BLaER1 treated with 17β-estradiol and CSF1 and Interleukin-3, amounts not matched to agents 10 nM and 100 nM (cell line): ENCODE data around the gene LPP.
A peak's percentile ranks its signal among the peaks of the same experiment; 100 is the strongest.
"Not testable (repeated sequence)": the region's sequence is repeated elsewhere in the genome, so short reads cannot be mapped to it uniquely, and the experiment has no call there.

ENCODE experiments used
- H3K27ac ChIP-seq, 11 experiments: shearing (Covaris generic); formaldehyde crosslinking; 2 replicates each; pipeline ENCODE4 v1.8.1; 2022
- H3K27me3 ChIP-seq, 11 experiments: shearing (Covaris generic); formaldehyde crosslinking; 2 replicates each; pipeline ENCODE4 v1.8.1; 2022
- H3K36me3 ChIP-seq, 11 experiments: shearing (Covaris generic); formaldehyde crosslinking; 2 replicates each; pipeline ENCODE4 v1.8.1; 2022
- H3K4me1 ChIP-seq, 10 experiments: shearing (Covaris generic); formaldehyde crosslinking; 2 replicates each; pipeline ENCODE4 v1.8.1; 2022
- H3K4me2 ChIP-seq, 11 experiments: shearing (Covaris generic); formaldehyde crosslinking; 2 replicates each; pipeline ENCODE4 v1.8.1; 2022
- H3K4me3 ChIP-seq, 10 experiments: shearing (Covaris generic); formaldehyde crosslinking; 2 replicates each; pipeline ENCODE4 v1.8.1; 2022
- H3K9ac ChIP-seq, 11 experiments: shearing (Covaris generic); formaldehyde crosslinking; 2 replicates each; pipeline ENCODE4 v1.8.1; 2022
- H3K9me3 ChIP-seq, 11 experiments: shearing (Covaris generic); formaldehyde crosslinking; replicated peaks in 1 of 11; 2 replicates each; pipeline ENCODE4 v1.8.1; 2022
- H4K20me1 ChIP-seq, 11 experiments: shearing (Covaris generic); formaldehyde crosslinking; 2 replicates each; pipeline ENCODE4 v1.8.1; 2022
- Cebpa-rat ChIP-seq, 11 experiments: shearing (Covaris generic); IDR thresholded peaks; 2 replicates each; pipeline ENCODE4 v1.8.1; 2022

Gene LPP

DNA sequence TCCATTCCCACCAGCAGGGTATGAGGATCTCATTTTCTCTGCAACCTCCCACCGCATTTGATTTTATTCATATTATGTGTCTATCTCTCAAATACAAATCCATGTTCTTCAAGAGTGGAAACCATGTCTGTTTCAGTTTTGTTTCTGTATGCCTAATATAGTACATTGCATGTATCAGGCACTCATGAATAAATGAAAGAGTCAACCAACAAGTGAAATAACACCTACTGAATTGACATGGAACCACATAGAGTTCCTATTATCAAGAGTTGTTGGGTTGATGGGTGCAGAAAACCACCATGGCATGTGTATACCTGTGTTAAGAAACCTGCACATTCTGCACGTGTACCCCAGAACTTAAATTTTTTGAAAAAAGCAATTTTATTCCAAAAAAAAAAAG, 466.8 kb downstream of the LPP start:
- Histone ChIP-seq H3K4me2 (no peak overlapping the region), H3K27me3 (no peaks in the 10 kb centered on the region), H3K4me1 (peaks cover 0 to 15% (median 0%) of the 10 kb centered on the region in 10 experiments; a peak in 3 of 20 replicates), H3K36me3 (peaks cover 0 to 9% (median 0%) of the 10 kb centered on the region in 11 experiments; a peak in 3 of 22 replicates), H3K9me3 (peaks cover 0 to 8% (median 0%) of the 10 kb centered on the region in 11 experiments; a peak in 3 of 22 replicates), H3K4me3 (no peak overlapping the region), H3K27ac (no peak overlapping the region), H4K20me1 (no peaks in the 10 kb centered on the region), H3K9ac (no peak overlapping the region)
- no peak for TF ChIP-seq Cebpa-rat (IDR thresholded peaks at IDR 0.05)

DNA sequence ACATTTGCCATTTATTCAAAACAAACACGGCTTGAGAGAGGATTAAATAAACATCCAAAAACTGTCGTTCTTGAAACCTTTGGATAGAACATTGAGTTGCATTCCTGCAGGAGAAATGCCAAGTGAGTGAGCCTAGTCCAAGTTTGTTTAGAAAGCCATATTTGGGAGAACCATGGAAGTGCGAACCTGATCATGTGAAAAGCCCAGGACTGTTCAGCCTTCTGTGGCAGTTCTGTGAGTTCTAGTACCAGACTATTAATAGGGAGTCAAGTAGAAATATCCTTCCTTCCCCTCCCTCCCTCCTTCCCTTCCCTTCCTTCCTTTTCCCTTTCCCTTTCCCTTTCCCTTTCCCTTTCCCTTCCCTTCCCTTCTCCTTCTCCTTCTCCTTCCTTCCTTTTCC, 470.4 kb downstream of the LPP start:
- Histone ChIP-seq H3K4me2 (no peak overlapping the region), H3K36me3 (peaks cover 0 to 18% (median 0%) of the 10 kb centered on the region in 11 experiments; a peak in 7 of 22 replicates), H4K20me1 (no peaks in the 10 kb centered on the region), H3K4me3 (no peak overlapping the region), H3K4me1 (peaks cover 0 to 15% (median 0%) of the 10 kb centered on the region in 10 experiments; a peak in 3 of 20 replicates), H3K9me3 (peaks cover 0 to 22% (median 6%) of the 10 kb centered on the region in 11 experiments; a peak in 10 of 22 replicates), H3K9ac (no peak overlapping the region), H3K27ac (no peak overlapping the region), H3K27me3 (no peaks in the 10 kb centered on the region)
- no peak for TF ChIP-seq Cebpa-rat (IDR thresholded peaks at IDR 0.05)

DNA sequence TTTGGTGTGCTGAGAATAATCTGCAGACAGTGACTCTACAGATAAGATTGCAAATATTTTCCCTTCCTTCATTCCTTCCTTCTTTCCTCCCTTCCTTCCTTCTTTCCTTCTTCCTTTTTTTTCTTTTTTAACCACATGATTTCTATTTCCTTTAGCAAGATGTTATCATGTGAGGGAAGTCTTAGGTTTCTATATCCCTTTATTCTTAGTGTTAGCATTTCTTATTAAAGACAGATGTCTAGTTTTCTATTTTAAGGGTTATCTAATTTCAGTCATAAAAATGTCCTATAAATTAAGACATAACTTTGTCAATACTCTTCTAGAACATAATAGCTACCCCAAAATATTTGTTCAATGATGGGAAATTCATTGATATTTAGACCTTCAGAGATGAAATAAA, 470.9 kb downstream of the LPP start:
- no peaks in the 10 kb centered on the region for H3K27me3 ChIP-seq
- no peak overlapping the region for H3K4me3 ChIP-seq
- no peak for TF ChIP-seq Cebpa-rat (IDR thresholded peaks at IDR 0.05)
- H3K4me2 ChIP-seq: no peak overlapping the region
- no peaks in the 10 kb centered on the region for H4K20me1 ChIP-seq
- peaks cover 0 to 18% (median 0%) of the 10 kb centered on the region in 11 experiments; a peak in 8 of 22 replicates for H3K36me3 ChIP-seq
- no peak overlapping the region for H3K27ac ChIP-seq
- peaks cover 0 to 27% (median 10%) of the 10 kb centered on the region in 11 experiments; a peak in 14 of 22 replicates for H3K9me3 ChIP-seq
- H3K9ac ChIP-seq: no peak overlapping the region
- peaks cover 0 to 15% (median 0%) of the 10 kb centered on the region in 10 experiments; a peak in 3 of 20 replicates for H3K4me1 ChIP-seq

DNA sequence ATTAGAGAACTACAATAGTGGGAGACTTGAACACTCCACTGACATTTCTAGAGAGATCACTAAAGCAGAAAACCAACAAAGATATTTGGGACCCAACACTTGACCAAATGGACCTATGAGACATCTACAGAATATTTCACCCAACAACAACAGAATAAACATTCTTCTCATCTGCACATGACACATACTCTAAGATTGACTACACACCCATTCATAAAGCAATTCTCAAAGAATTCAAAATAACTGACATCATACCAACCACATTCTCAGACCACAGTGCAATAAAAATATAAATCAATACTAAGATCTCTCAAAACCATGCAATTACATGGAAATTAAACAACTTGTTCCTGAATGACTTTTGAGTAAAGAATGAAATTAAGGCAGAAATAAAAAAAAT, 473.7 kb downstream of the LPP start:
- no peak overlapping the region for H3K4me2 ChIP-seq
- no peak overlapping the region for H3K4me3 ChIP-seq
- H3K27me3 ChIP-seq: no peaks in the 10 kb centered on the region
- H3K4me1 ChIP-seq: peaks cover 0 to 23% (median 0%) of the 10 kb centered on the region in 10 experiments; a peak in 3 of 20 replicates
- TF ChIP-seq Cebpa-rat (IDR thresholded peaks at IDR 0.05): no peak
- H3K36me3 ChIP-seq: peaks cover 0 to 14% (median 0%) of the 10 kb centered on the region in 11 experiments; a peak in 7 of 22 replicates
- no peak overlapping the region for H3K27ac ChIP-seq
- H3K9me3 ChIP-seq: peaks cover 6 to 32% (median 15%) of the 10 kb centered on the region in 11 experiments; a peak in 18 of 22 replicates
- H3K9ac ChIP-seq: no peak overlapping the region
- no peaks in the 10 kb centered on the region for H4K20me1 ChIP-seq

DNA sequence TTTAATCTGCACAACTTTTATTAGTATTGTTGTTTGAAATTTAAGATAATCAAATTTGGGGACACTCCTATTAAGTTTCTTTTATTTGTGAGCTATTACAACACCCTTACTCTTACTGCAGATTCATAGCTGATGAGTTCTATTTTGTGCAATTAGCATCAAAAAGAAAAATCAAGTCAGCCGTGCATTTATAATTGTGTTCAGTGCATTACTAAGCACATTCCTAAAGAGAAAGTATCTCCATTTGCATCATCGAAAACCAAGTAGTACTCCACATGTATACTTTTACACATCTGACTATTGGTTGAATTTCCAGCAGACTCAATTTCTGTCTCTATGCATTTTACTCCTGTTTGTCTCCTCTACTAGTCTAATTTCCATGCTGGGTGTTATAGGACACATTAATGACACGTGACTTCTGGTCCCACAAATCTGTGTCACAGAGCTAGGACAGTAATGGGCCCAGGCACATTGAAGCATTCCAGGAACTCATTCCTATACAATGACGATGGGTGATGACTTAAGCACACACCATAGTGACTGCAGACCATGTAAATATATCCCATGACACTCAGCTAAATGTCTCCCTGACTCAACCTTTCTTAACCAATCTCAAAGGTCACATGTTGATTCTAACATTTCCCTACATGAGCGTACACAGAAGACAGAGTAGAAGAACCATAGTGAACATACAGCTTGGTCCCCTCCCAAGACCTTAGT, 477.5 kb downstream of the LPP start:
- no peaks in the 10 kb centered on the region for H3K27me3 ChIP-seq
- peak overlapping the region in 1 of 11 experiments; percentile 8; a peak in 2 of 22 replicates for H3K4me2 ChIP-seq
- H3K9me3 ChIP-seq: peaks cover 22 to 51% (median 37%) of the 10 kb centered on the region in 11 experiments; a peak in 21 of 22 replicates
- no peaks in the 10 kb centered on the region for H4K20me1 ChIP-seq
- H3K9ac ChIP-seq: no peak overlapping the region
- no peak overlapping the region for H3K4me3 ChIP-seq
- TF ChIP-seq Cebpa-rat (IDR thresholded peaks at IDR 0.05): no peak
- peaks cover 0 to 8% (median 0%) of the 10 kb centered on the region in 10 experiments; a peak in 1 of 20 replicates for H3K4me1 ChIP-seq
- peaks cover 0 to 46% (median 6%) of the 10 kb centered on the region in 11 experiments; a peak in 14 of 22 replicates for H3K36me3 ChIP-seq
- H3K27ac ChIP-seq: no peak overlapping the region; a peak in 1 of 22 replicates

DNA sequence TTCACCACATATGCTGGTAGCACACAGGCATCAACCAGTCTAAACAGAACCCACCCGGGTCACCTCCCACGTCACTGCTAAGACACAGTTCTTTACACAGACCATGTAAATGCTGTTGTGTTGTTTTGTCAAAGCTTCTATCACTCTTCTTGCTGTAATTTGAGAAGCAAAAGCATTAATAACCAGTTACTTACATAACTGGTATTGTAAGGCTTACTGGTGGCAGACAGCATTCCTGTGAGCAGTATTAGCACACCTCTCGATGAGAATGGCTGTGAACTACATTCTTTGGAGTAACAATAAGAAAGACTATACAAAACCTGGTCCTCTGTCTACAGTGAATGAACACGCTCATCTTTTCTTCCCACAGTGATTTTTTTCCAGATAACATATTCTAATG, 479.2 kb downstream of the LPP start:
- Histone ChIP-seq H3K27me3 (no peaks in the 10 kb centered on the region), H3K4me3 (no peak overlapping the region), H3K9me3 (peaks cover 22 to 52% (median 37%) of the 10 kb centered on the region in 11 experiments; a peak in 21 of 22 replicates), H3K4me1 (peaks cover 0 to 8% (median 0%) of the 10 kb centered on the region in 10 experiments; a peak in 1 of 20 replicates), H3K36me3 (peaks cover 0 to 35% (median 6%) of the 10 kb centered on the region in 11 experiments; a peak in 13 of 22 replicates), H3K27ac (0 out of 22 replicates have a peak overlapping the region, but pooled peaks of 1 of the 11 experiments have one; percentile 13), H4K20me1 (no peaks in the 10 kb centered on the region), H3K4me2 (no peak overlapping the region), H3K9ac (no peak overlapping the region)
- TF ChIP-seq Cebpa-rat (IDR thresholded peaks at IDR 0.05): no peak

DNA sequence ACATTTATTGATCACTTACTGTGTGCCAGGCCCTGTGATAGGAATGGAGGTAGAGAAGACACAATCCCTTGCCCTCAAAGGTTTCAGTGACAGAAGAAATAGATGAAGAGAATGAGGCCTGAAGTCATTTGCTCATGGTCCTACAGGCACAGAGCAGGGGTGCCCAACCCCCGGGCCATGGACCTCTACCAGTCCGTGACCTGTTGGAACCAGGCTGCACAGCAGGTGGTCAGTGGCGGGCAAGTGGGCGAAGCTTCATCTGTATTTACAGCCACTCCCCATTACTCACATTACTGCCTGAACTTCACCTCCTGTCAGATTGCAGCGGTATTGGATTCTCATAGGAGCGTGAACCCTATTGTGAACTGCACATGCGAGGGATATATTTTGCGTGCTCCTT, 480.3 kb downstream of the LPP start:
- H3K4me2 ChIP-seq: no peak overlapping the region
- no peaks in the 10 kb centered on the region for H4K20me1 ChIP-seq
- H3K27me3 ChIP-seq: no peaks in the 10 kb centered on the region
- peaks cover 0 to 32% (median 6%) of the 10 kb centered on the region in 11 experiments; a peak in 13 of 22 replicates for H3K36me3 ChIP-seq
- TF ChIP-seq Cebpa-rat (IDR thresholded peaks at IDR 0.05): no peak
- H3K27ac ChIP-seq: no peak overlapping the region
- peaks cover 20 to 41% (median 32%) of the 10 kb centered on the region in 11 experiments; a peak in 21 of 22 replicates for H3K9me3 ChIP-seq
- H3K9ac ChIP-seq: no peak overlapping the region
- peaks cover 0 to 8% (median 0%) of the 10 kb centered on the region in 10 experiments; a peak in 1 of 20 replicates for H3K4me1 ChIP-seq
- H3K4me3 ChIP-seq: no peak overlapping the region

DNA sequence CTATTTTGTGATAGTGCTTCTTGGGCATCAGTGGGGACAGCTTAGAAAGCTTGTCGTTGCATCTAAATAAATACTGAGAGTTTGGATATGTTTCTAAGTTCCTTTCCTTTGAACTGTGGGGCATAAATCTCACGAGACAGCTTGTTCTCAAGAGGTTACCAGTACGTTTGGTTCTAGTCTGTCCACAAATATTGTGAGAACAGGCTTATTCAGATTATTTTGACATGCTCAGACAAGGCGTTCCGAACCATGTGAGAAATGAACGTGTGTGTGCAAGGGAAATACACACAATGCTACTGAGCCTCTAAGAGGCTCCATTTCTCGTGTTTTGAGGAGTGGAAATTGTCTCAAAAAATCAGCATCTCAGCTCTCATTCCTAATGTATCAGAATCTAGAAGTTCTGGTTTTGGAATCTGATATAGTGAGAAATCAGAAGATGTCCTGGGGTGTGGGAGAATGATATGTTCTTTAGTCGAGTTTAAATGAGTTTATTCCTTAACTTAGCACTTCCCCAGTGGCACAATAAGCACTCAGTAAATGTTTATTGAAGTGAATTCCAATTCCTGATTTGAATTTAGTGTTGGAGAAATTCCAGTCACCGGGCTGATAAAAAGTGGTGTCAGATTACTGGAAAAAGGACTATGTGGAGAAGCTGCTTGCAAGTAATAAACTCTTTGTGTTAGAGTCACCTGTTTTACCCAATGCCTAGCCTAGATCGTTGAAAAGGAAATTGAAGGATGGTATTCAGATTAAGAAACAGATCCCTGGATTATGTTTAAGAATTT, 481.5 kb downstream of the LPP start:
- no peak overlapping the region for H3K4me3 ChIP-seq
- H3K9ac ChIP-seq: no peak overlapping the region
- H3K36me3 ChIP-seq: peaks cover 0 to 32% (median 6%) of the 10 kb centered on the region in 11 experiments; a peak in 12 of 22 replicates
- H3K27me3 ChIP-seq: no peaks in the 10 kb centered on the region
- H3K4me2 ChIP-seq: no peak overlapping the region
- peaks cover 15 to 30% (median 24%) of the 10 kb centered on the region in 11 experiments; a peak in 20 of 22 replicates for H3K9me3 ChIP-seq
- no peaks in the 10 kb centered on the region for H4K20me1 ChIP-seq
- no peak for TF ChIP-seq Cebpa-rat (IDR thresholded peaks at IDR 0.05)
- H3K4me1 ChIP-seq: peaks cover 0 to 8% (median 0%) of the 10 kb centered on the region in 10 experiments; a peak in 1 of 20 replicates
- no peak overlapping the region for H3K27ac ChIP-seq

DNA sequence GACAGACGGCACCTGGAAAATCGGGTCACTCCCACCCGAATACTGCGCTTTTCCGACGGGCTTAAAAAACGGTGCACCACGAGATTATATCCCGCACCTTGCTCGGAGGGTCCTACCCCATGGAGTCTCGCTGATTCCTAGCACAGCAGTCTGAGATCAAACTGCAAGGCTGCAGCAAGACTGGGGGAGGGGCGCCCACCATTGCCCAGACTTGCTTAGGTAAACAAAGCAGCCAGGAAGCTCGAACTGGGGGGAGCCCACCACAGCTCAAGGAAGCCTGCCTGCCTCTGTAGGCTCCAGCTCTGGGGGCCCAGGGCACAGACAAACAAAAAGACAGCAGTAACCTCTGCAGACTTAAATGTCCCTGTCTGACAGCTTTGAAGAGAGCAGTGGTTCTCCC, 482.3 kb downstream of the LPP start:
- not testable (repeated sequence) for H3K4me1 ChIP-seq, H3K27ac ChIP-seq, H3K4me3 ChIP-seq, H4K20me1 ChIP-seq, H3K27me3 ChIP-seq, H3K9ac ChIP-seq, H3K4me2 ChIP-seq
- peaks cover 0 to 32% (median 6%) of the 10 kb centered on the region in 11 experiments; a peak in 12 of 22 replicates for H3K36me3 ChIP-seq
- H3K9me3 ChIP-seq: peaks cover 14 to 30% (median 23%) of the 10 kb centered on the region in 11 experiments; a peak in 19 of 22 replicates
